ENCODE results near the gene NCAM1. TPM values are rescaled to one million over a fixed set of nuclear protein-coding genes. Genes with fewer than 3 reads are reported as not detected.

The NCAM1 gene
- total RNA-seq, 6 experiments from 2014 or later = 1.2 to 2.4 (median 1.8) TPM

GRCh38 chr11:113314389-113315301, 353.4 kb downstream of the NCAM1 start, which contains the start of gene TTC12:
Gene TTC12, plus strand, starts transcription at chr11:113314583. Its CDS starts 1,675 bp downstream, at chr11:113316258.
- no peaks in the 10 kb centered on the region for H3K27me3 ChIP-seq
- H3K9me3 ChIP-seq = no peaks in the 10 kb centered on the region
- TF ChIP-seq CTCF (IDR thresholded peaks at IDR 0.05) (no peak), POLR2A (IDR thresholded peaks at IDR 0.05) (peak; percentile 33)
- DNase-seq (peak; percentile 97 to 98 (median 98)), ATAC-seq (peak; percentile 99 to 100 (median 99))
- 6% methylated on average over 11 of the region's 64 CpGs for WGBS (ENCODE audit: insufficient coverage, low coverage, low lambda C conversion rate, missing lambda C conversion rate)
- no peaks in the 10 kb centered on the region for H3K4me1 ChIP-seq
- peak within 1 kb of the TSS; percentile 25 to 64 (median 63) for H3K27ac ChIP-seq
- intact Hi-C loops (cut with DNase I) = no loop called here
- peaks cover 0 to 4% (median 0%) of the 10 kb centered on the region in 4 donors for H3K36me3 ChIP-seq
- H3K4me3 ChIP-seq = peak within 1 kb of the TSS; percentile 67 to 74 (median 71)

DNA sequence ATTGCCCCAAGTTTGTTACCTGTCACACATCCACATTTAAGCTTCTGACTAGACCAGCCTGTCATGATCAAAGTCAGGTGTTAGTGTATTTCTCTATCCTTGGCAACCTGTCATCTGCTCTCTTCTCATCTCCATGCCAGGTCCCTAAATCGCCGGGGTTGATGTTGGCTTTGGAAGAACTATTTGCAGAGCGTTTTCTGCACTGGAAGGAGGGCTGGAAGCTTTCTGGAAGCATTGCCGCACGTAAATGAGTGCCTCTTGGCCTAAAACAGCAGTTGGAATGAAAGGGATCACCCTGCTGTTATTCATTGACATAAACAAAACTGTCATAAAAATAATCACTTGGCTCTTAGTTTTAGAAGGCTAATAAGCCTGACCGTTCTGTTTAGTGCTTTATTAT, 354.6 kb downstream of the NCAM1 start:
- DNase-seq (no peak), ATAC-seq (no peak)
- Histone ChIP-seq H3K4me3 (no peak overlapping the region), H3K4me1 (no peaks in the 10 kb centered on the region), H3K36me3 (peaks cover 0 to 4% (median 0%) of the 10 kb centered on the region in 4 donors), H3K9me3 (no peaks in the 10 kb centered on the region), H3K27ac (no peak overlapping the region), H3K27me3 (no peaks in the 10 kb centered on the region)
- no peak for TF ChIP-seq POLR2A (IDR thresholded peaks at IDR 0.05)
- no peak for TF ChIP-seq CTCF (IDR thresholded peaks at IDR 0.05)
- intact Hi-C loops (cut with DNase I) = no loop called here
- 64% methylated on average over 6 of the region's 6 CpGs for WGBS (ENCODE audit: insufficient coverage, low coverage, low lambda C conversion rate, missing lambda C conversion rate)

DNA sequence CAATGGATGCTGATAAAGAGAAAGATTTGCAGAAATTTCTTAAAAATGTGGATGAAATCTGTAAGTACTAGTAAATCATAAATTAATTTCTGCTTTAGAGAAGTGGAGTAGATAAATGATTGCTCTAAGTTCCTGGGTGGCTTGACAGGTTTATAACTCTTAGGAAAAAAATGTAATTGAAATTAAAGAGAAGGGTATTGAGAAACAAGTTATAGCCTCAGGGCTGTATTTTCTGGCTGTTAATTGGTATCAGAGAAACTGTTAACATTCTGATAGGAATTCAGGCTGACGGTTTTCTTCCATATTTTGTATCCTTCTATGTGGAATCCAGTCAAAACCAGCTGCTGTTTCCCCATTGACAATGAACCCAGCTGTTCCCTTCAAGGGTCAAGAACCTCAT, 355.0 kb downstream of the NCAM1 start:
- Histone ChIP-seq H3K36me3 (peaks cover 0 to 4% (median 0%) of the 10 kb centered on the region in 4 donors), H3K27me3 (no peaks in the 10 kb centered on the region), H3K4me1 (no peaks in the 10 kb centered on the region), H3K9me3 (no peaks in the 10 kb centered on the region), H3K27ac (no peak overlapping the region), H3K4me3 (no peak overlapping the region)
- intact Hi-C loops (cut with DNase I) = no loop called here
- ATAC-seq = no peak
- WGBS (ENCODE audit: insufficient coverage, low coverage, low lambda C conversion rate, missing lambda C conversion rate) = 100% methylated on average over 1 of the region's 1 CpG
- no peak for DNase-seq
- TF ChIP-seq CTCF (IDR thresholded peaks at IDR 0.05) = no peak
- TF ChIP-seq POLR2A (IDR thresholded peaks at IDR 0.05) = no peak

GRCh38 chr11:113317339-113317738, 356.1 kb downstream of the NCAM1 start:
- Histone ChIP-seq H3K4me3 (no peak overlapping the region), H3K36me3 (peaks cover 0 to 4% (median 0%) of the 10 kb centered on the region in 4 donors), H3K9me3 (no peaks in the 10 kb centered on the region), H3K4me1 (no peaks in the 10 kb centered on the region), H3K27me3 (no peaks in the 10 kb centered on the region), H3K27ac (no peak overlapping the region)
- WGBS (ENCODE audit: insufficient coverage, low coverage, low lambda C conversion rate, missing lambda C conversion rate) = 100% methylated on average over 2 of the region's 2 CpGs
- intact Hi-C loops (cut with DNase I) = no loop called here
- ATAC-seq = no peak
- no peak for TF ChIP-seq POLR2A (IDR thresholded peaks at IDR 0.05)
- no peak for TF ChIP-seq CTCF (IDR thresholded peaks at IDR 0.05)
- DNase-seq = no peak

Data from right lobe of liver (tissue), 6 donors.